Rectal smooth muscle tissue (tissue), 1 donor: Measurements from ENCODE around the gene PNLIPRP2.

Source experiments
- H3K27ac ChIP-seq: one replicate; pipeline ENCODE4 v1.7.0; 2013; ENCODE audit warnings: low read depth, low read length, inconsistent platforms
- H3K27me3 ChIP-seq: one replicate; pipeline ENCODE4 v1.7.0; 2013; ENCODE audit warnings: low read length; ENCODE audit not compliant: control insufficient read depth, insufficient read depth
- H3K36me3 ChIP-seq: one replicate; pipeline ENCODE4 v1.7.0; 2013; ENCODE audit warnings: low read length; ENCODE audit not compliant: control insufficient read depth, insufficient read depth
- H3K4me1 ChIP-seq: one replicate; pipeline ENCODE4 v1.7.0; 2013; ENCODE audit warnings: low read length; ENCODE audit not compliant: control insufficient read depth, insufficient read depth
- H3K4me3 ChIP-seq: one replicate; pipeline ENCODE4 v1.7.0; 2013; ENCODE audit warnings: low read length
- H3K9ac ChIP-seq: one replicate; pipeline ENCODE4 v1.7.0; 2013; ENCODE audit warnings: low read length

The PNLIPRP2 gene

GRCh38 chr10:116676633-116677032 is 55.9 kb downstream of the PNLIPRP2 start:
- Histone ChIP-seq H3K27me3 (no peaks in the 10 kb centered on the region), H3K36me3 (no peaks in the 10 kb centered on the region), H3K4me3 (no peak overlapping the region), H3K27ac (no peak overlapping the region), H3K9ac (no peak overlapping the region), H3K4me1 (no peaks in the 10 kb centered on the region)

- no peaks in the 10 kb centered on the region for H3K36me3 ChIP-seq
- H3K27me3 ChIP-seq: no peaks in the 10 kb centered on the region
- H3K27ac ChIP-seq: no peak overlapping the region
- H3K9ac ChIP-seq: no peak overlapping the region
- no peak overlapping the region for H3K4me3 ChIP-seq
- no peaks in the 10 kb centered on the region for H3K4me1 ChIP-seq
These were observed 58.6 kb downstream of the PNLIPRP2 start for GRCh38 chr10:116679351-116679750.

- Histone ChIP-seq H3K27ac (no peak overlapping the region), H3K36me3 (no peaks in the 10 kb centered on the region), H3K9ac (no peak overlapping the region), H3K4me3 (no peak overlapping the region), H3K27me3 (no peaks in the 10 kb centered on the region), H3K4me1 (no peaks in the 10 kb centered on the region)
These were observed 62.4 kb downstream of the PNLIPRP2 start for GRCh38 chr10:116683166-116683565.

- Histone ChIP-seq H3K9ac (no peak overlapping the region), H3K36me3 (no peaks in the 10 kb centered on the region), H3K27ac (no peak overlapping the region), H3K27me3 (no peaks in the 10 kb centered on the region), H3K4me3 (no peak overlapping the region), H3K4me1 (peaks cover under 1% of the 10 kb centered on the region)
These were observed 63.1 kb downstream of the PNLIPRP2 start for GRCh38 chr10:116683821-116684220.

GRCh38 chr10:116684781-116685180 is 64.0 kb downstream of the PNLIPRP2 start:
- no peak overlapping the region for H3K4me3 ChIP-seq
- no peaks in the 10 kb centered on the region for H3K27me3 ChIP-seq
- no peaks in the 10 kb centered on the region for H3K36me3 ChIP-seq
- no peak overlapping the region for H3K9ac ChIP-seq
- H3K27ac ChIP-seq: no peak overlapping the region
- H3K4me1 ChIP-seq: peaks cover 4% of the 10 kb centered on the region

GRCh38 chr10:116685807-116686206 is 65.1 kb downstream of the PNLIPRP2 start:
- Histone ChIP-seq H3K4me3 (no peak overlapping the region), H3K36me3 (no peaks in the 10 kb centered on the region), H3K27me3 (no peaks in the 10 kb centered on the region), H3K9ac (no peak overlapping the region), H3K4me1 (peaks cover 4% of the 10 kb centered on the region), H3K27ac (no peak overlapping the region)

- no peak overlapping the region for H3K9ac ChIP-seq
- peaks cover 2% of the 10 kb centered on the region for H3K27me3 ChIP-seq
- no peak overlapping the region for H3K4me3 ChIP-seq
- H3K4me1 ChIP-seq: peaks cover 4% of the 10 kb centered on the region
- no peak overlapping the region for H3K27ac ChIP-seq
- H3K36me3 ChIP-seq: no peaks in the 10 kb centered on the region
These were observed 65.9 kb downstream of the PNLIPRP2 start for GRCh38 chr10:116686632-116687031.

- H3K9ac ChIP-seq: no peak overlapping the region
- no peaks in the 10 kb centered on the region for H3K36me3 ChIP-seq
- H3K4me1 ChIP-seq: peaks cover 5% of the 10 kb centered on the region
- peaks cover 2% of the 10 kb centered on the region for H3K27me3 ChIP-seq
- no peak overlapping the region for H3K4me3 ChIP-seq
- H3K27ac ChIP-seq: no peak overlapping the region
These were observed 66.9 kb downstream of the PNLIPRP2 start for GRCh38 chr10:116687633-116688032.

- Histone ChIP-seq H3K4me3 (no peak overlapping the region), H3K4me1 (peaks cover 5% of the 10 kb centered on the region), H3K27me3 (peaks cover 2% of the 10 kb centered on the region), H3K9ac (no peak overlapping the region), H3K27ac (no peak overlapping the region), H3K36me3 (no peaks in the 10 kb centered on the region)
These were observed 67.5 kb downstream of the PNLIPRP2 start for GRCh38 chr10:116688241-116688711.

- no peaks in the 10 kb centered on the region for H3K36me3 ChIP-seq
- peaks cover 2% of the 10 kb centered on the region for H3K27me3 ChIP-seq
- H3K4me1 ChIP-seq: peaks cover 5% of the 10 kb centered on the region
- no peak overlapping the region for H3K9ac ChIP-seq
- H3K4me3 ChIP-seq: no peak overlapping the region
- no peak overlapping the region for H3K27ac ChIP-seq
These were observed 68.2 kb downstream of the PNLIPRP2 start for GRCh38 chr10:116688741-116689495.

GRCh38 chr10:116689744-116690143 is 69.0 kb downstream of the PNLIPRP2 start:
- peaks cover 2% of the 10 kb centered on the region for H3K27me3 ChIP-seq
- H3K9ac ChIP-seq: no peak overlapping the region
- H3K4me3 ChIP-seq: no peak overlapping the region
- no peaks in the 10 kb centered on the region for H3K36me3 ChIP-seq
- H3K4me1 ChIP-seq: peaks cover 5% of the 10 kb centered on the region
- H3K27ac ChIP-seq: no peak overlapping the region

GRCh38 chr10:116690356-116691322 is 69.9 kb downstream of the PNLIPRP2 start:
- no peak overlapping the region for H3K9ac ChIP-seq
- no peak overlapping the region for H3K27ac ChIP-seq
- H3K4me1 ChIP-seq: peaks cover 5% of the 10 kb centered on the region

More at GRCh38 chr10:116690356-116691322, 69.9 kb downstream of the PNLIPRP2 start:
- Histone ChIP-seq H3K27me3 (peaks cover 2% of the 10 kb centered on the region), H3K4me3 (no peak overlapping the region), H3K36me3 (no peaks in the 10 kb centered on the region)
